PC-9 (cell line): ENCODE data around the gene SDK2.

Experiments used
- CTCF ChIP-seq: fragments of 200-600 bp; sonication (generic); conservative IDR thresholded peaks from 2 replicates; pipeline ENCODE4 v1.6.1; 2017; ENCODE audit warnings: mixed run types, antibody characterized with exemption, mild to moderate bottlenecking, moderate library complexity
- EZH2 ChIP-seq: fragments of 200-600 bp; sonication (generic); IDR thresholded peaks from 2 replicates; pipeline ENCODE4 v1.8.0; 2017; ENCODE audit warnings: antibody characterized with exemption, low read depth

DNA sequence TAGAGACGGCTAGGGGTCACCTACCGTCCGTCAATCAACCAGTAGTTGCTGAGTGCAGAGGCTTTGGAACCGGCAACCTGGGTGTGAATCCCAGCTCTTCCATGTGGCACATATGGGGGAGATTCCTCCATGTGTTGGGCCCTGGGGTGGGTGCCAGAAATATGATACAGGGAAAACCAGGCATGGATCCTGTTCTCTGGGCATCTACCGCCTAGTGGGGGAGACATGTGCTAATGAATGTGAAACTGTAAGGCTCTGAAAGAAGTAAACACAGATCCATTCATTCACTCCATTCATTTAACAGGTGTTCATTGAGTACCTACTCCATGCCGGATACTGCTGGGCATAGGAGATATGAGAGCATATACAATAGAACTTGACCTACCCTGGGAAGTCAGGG is 39.5 kb upstream of the SDK2 start:
- no peak for TF ChIP-seq CTCF
- TF ChIP-seq EZH2 = no peak
